ENCODE results near the gene RNF11. TPM values are rescaled to one million over a fixed set of nuclear protein-coding genes. Genes with fewer than 3 reads are reported as not detected.

Gene RNF11
- total and polyA plus RNA-seq, 2 of the 8 experiments (the other 6 are each of a cell fraction or from before 2014, with no cell fraction given): 49.6 to 54.2 TPM

GRCh38 chr1:51285055-51285454 lies 49.0 kb downstream of the RNF11 start (continued):
- TF ChIP-seq SRF (IDR thresholded peaks at IDR 0.05; ENCODE audit: low read depth, low read length): no peak
- TF ChIP-seq SIX5 (IDR thresholded peaks at IDR 0.05; ENCODE audit: low read depth, low read length): no peak
- TF ChIP-seq CBX5 (IDR thresholded peaks at IDR 0.05; ENCODE audit: low read depth, low read length): no peak
- no peak for TF ChIP-seq TBP (IDR thresholded peaks at IDR 0.05; ENCODE audit: low read depth, low read length)
- no peak for TF ChIP-seq ATF2 (IDR thresholded peaks at IDR 0.05; ENCODE audit: low read length)
- no peak for TF ChIP-seq KDM5A (IDR thresholded peaks at IDR 0.05; ENCODE audit: low read length)
